ENCODE measurements around the gene C19orf25.
A peak's percentile ranks its signal among the peaks of the same experiment; 100 is the strongest.

Gene C19orf25

GRCh38 chr19:1472231-1473084, 6.6 kb downstream of the C19orf25 start:
- no peak for TF ChIP-seq PAX5 (IDR thresholded peaks at IDR 0.05; ENCODE audit: insufficient read depth, low read length, severe bottlenecking)
- no peak for TF ChIP-seq SPI1 (IDR thresholded peaks at IDR 0.05; ENCODE audit: low read depth, low read length)
- TF ChIP-seq POU2F2 (IDR thresholded peaks at IDR 0.05; ENCODE audit: low read depth, low read length) = no peak
- no peak for TF ChIP-seq POLR2AphosphoS5 (IDR thresholded peaks at IDR 0.05; ENCODE audit: low read depth, low read length)
- TF ChIP-seq POLR2A (IDR thresholded peaks at IDR 0.05; ENCODE audit: low read depth, low read length) = no peak
- TF ChIP-seq TAF1 (IDR thresholded peaks at IDR 0.05; ENCODE audit: low read depth, low read length) = no peak
- FAIRE-seq (no peak), DNase-seq (ENCODE audit: insufficient read length, low spot score) (no peak)

- FAIRE-seq (no peak), DNase-seq (ENCODE audit: insufficient read length, low spot score) (no peak)
Measured at GRCh38 chr19:1471515-1472160, 7.4 kb downstream of the C19orf25 start.

GRCh38 chr19:1471010-1471514, 8.0 kb downstream of the C19orf25 start:
- FAIRE-seq (peak; percentile 13), DNase-seq (ENCODE audit: insufficient read length, low spot score) (no peak)
- no peak for TF ChIP-seq POU2F2 (IDR thresholded peaks at IDR 0.05; ENCODE audit: low read depth, low read length)

More at GRCh38 chr19:1471515-1472160, 7.4 kb downstream of the C19orf25 start:
- TF ChIP-seq PAX5 (IDR thresholded peaks at IDR 0.05; ENCODE audit: insufficient read depth, low read length, severe bottlenecking) (no peak), POLR2AphosphoS5 (IDR thresholded peaks at IDR 0.05; ENCODE audit: low read depth, low read length) (no peak), SPI1 (IDR thresholded peaks at IDR 0.05; ENCODE audit: low read depth, low read length) (no peak), TAF1 (IDR thresholded peaks at IDR 0.05; ENCODE audit: low read depth, low read length) (no peak), POU2F2 (IDR thresholded peaks at IDR 0.05; ENCODE audit: low read depth, low read length) (no peak)

- DNase-seq (ENCODE audit: insufficient read length, low spot score) (peak; percentile 80), FAIRE-seq (peak; percentile 54)
- TF ChIP-seq PAX5 (IDR thresholded peaks at IDR 0.05; ENCODE audit: insufficient read depth, low read length, severe bottlenecking) = no peak
- TF ChIP-seq POU2F2 (IDR thresholded peaks at IDR 0.05; ENCODE audit: low read depth, low read length) = no peak
- no peak for TF ChIP-seq TAF1 (IDR thresholded peaks at IDR 0.05; ENCODE audit: low read depth, low read length)
- TF ChIP-seq SPI1 (IDR thresholded peaks at IDR 0.05; ENCODE audit: low read depth, low read length) = no peak
- TF ChIP-seq POLR2AphosphoS5 (IDR thresholded peaks at IDR 0.05; ENCODE audit: low read depth, low read length) = no peak
- no peak for TF ChIP-seq POLR2A (IDR thresholded peaks at IDR 0.05; ENCODE audit: low read depth, low read length)
Measured at GRCh38 chr19:1470305-1471009, 8.6 kb downstream of the C19orf25 start.

- no peak for FAIRE-seq
- no peak for DNase-seq (ENCODE audit: insufficient read length, low spot score)
- no peak for TF ChIP-seq POLR2AphosphoS5 (IDR thresholded peaks at IDR 0.05; ENCODE audit: low read depth, low read length)
- TF ChIP-seq POLR2A (IDR thresholded peaks at IDR 0.05; ENCODE audit: low read depth, low read length) = no peak
- no peak for TF ChIP-seq TAF1 (IDR thresholded peaks at IDR 0.05; ENCODE audit: low read depth, low read length)
- no peak for TF ChIP-seq SPI1 (IDR thresholded peaks at IDR 0.05; ENCODE audit: low read depth, low read length)
- no peak for TF ChIP-seq POU2F2 (IDR thresholded peaks at IDR 0.05; ENCODE audit: low read depth, low read length)
- TF ChIP-seq PAX5 (IDR thresholded peaks at IDR 0.05; ENCODE audit: insufficient read depth, low read length, severe bottlenecking) = no peak
Measured at GRCh38 chr19:1470055-1470304, 9.0 kb downstream of the C19orf25 start.

GRCh38 chr19:1469255-1470054, 9.6 kb downstream of the C19orf25 start:
- DNase-seq (ENCODE audit: insufficient read length, low spot score) = no peak
- no peak for FAIRE-seq
- TF ChIP-seq POLR2AphosphoS5 (IDR thresholded peaks at IDR 0.05; ENCODE audit: low read depth, low read length) = no peak
- TF ChIP-seq TAF1 (IDR thresholded peaks at IDR 0.05; ENCODE audit: low read depth, low read length) = no peak
- TF ChIP-seq POLR2A (IDR thresholded peaks at IDR 0.05; ENCODE audit: low read depth, low read length) = no peak
- no peak for TF ChIP-seq POU2F2 (IDR thresholded peaks at IDR 0.05; ENCODE audit: low read depth, low read length)
- no peak for TF ChIP-seq PAX5 (IDR thresholded peaks at IDR 0.05; ENCODE audit: insufficient read depth, low read length, severe bottlenecking)
- TF ChIP-seq SPI1 (IDR thresholded peaks at IDR 0.05; ENCODE audit: low read depth, low read length) = no peak

GRCh38 chr19:1468821-1469254, 10.2 kb downstream of the C19orf25 start:
- no peak for TF ChIP-seq POLR2AphosphoS5 (IDR thresholded peaks at IDR 0.05; ENCODE audit: low read depth, low read length)
- TF ChIP-seq PAX5 (IDR thresholded peaks at IDR 0.05; ENCODE audit: insufficient read depth, low read length, severe bottlenecking) = no peak
- no peak for TF ChIP-seq TAF1 (IDR thresholded peaks at IDR 0.05; ENCODE audit: low read depth, low read length)
- TF ChIP-seq POU2F2 (IDR thresholded peaks at IDR 0.05; ENCODE audit: low read depth, low read length) = no peak
- no peak for TF ChIP-seq POLR2A (IDR thresholded peaks at IDR 0.05; ENCODE audit: low read depth, low read length)
- TF ChIP-seq SPI1 (IDR thresholded peaks at IDR 0.05; ENCODE audit: low read depth, low read length) = no peak
- FAIRE-seq (no peak), DNase-seq (ENCODE audit: insufficient read length, low spot score) (no peak)

- DNase-seq (ENCODE audit: insufficient read length, low spot score) (no peak), FAIRE-seq (no peak)
- TF ChIP-seq POLR2AphosphoS5 (IDR thresholded peaks at IDR 0.05; ENCODE audit: low read depth, low read length) (no peak), SPI1 (IDR thresholded peaks at IDR 0.05; ENCODE audit: low read depth, low read length) (no peak), POLR2A (IDR thresholded peaks at IDR 0.05; ENCODE audit: low read depth, low read length) (no peak), POU2F2 (IDR thresholded peaks at IDR 0.05; ENCODE audit: low read depth, low read length) (no peak), TAF1 (IDR thresholded peaks at IDR 0.05; ENCODE audit: low read depth, low read length) (no peak), PAX5 (IDR thresholded peaks at IDR 0.05; ENCODE audit: insufficient read depth, low read length, severe bottlenecking) (no peak)
Measured at GRCh38 chr19:1468274-1468820, 10.7 kb downstream of the C19orf25 start.
